Lower leg skin (tissue), 3 donors: Measurements from ENCODE around the gene LRGUK.

Source experiments
- POLR2A ChIP-seq, 2 donors: fragments of 450-650 bp; IDR thresholded peaks; one replicate each; pipeline ENCODE4 v1.6.1; 2016 to 2017; ENCODE audit warnings: antibody characterized with exemption in 2 of 2, mild to moderate bottlenecking in 1 of 2, moderate library complexity in 1 of 2
- TF ChIP-seq, protein P1 (sequence below), 3 donors: fragments of 450-650 bp; IDR thresholded peaks; one replicate each; pipeline ENCODE4 v1.5.1; 2016; ENCODE audit warnings: antibody characterized with exemption in 3 of 3, mild to moderate bottlenecking in 3 of 3, moderate library complexity in 2 of 3

DNA sequence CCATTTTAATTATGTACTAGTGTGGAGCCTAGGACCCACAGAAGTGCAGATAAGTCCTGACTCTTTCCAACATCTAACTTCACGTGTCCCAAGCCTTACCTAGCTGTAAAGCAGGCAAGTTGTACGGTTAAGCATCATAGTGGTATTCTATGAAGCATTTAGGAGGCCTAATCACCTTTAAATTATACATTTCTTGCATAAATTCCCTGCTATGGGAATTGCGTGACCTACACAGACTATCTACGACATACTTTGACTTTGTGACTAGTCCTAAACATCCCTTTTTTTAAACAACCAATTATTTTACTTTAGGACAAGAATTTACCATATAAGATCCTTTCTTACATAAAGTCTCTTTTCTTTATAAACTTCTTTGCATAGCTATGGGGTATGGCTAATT, 37.7 kb upstream of the LRGUK start:
- TF ChIP-seq, protein P1, sequence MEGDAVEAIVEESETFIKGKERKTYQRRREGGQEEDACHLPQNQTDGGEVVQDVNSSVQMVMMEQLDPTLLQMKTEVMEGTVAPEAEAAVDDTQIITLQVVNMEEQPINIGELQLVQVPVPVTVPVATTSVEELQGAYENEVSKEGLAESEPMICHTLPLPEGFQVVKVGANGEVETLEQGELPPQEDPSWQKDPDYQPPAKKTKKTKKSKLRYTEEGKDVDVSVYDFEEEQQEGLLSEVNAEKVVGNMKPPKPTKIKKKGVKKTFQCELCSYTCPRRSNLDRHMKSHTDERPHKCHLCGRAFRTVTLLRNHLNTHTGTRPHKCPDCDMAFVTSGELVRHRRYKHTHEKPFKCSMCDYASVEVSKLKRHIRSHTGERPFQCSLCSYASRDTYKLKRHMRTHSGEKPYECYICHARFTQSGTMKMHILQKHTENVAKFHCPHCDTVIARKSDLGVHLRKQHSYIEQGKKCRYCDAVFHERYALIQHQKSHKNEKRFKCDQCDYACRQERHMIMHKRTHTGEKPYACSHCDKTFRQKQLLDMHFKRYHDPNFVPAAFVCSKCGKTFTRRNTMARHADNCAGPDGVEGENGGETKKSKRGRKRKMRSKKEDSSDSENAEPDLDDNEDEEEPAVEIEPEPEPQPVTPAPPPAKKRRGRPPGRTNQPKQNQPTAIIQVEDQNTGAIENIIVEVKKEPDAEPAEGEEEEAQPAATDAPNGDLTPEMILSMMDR (IDR thresholded peaks at IDR 0.05), result no peak
- no peak for TF ChIP-seq POLR2A (IDR thresholded peaks at IDR 0.05)
